Endothelial cell of hepatic sinusoid (primary cell): ENCODE data around the gene GIPC3.

Source experiments
- in situ Hi-C: cut with HindIII; loops from 2 replicates; pipeline ENCODE4 v1.10.0; 2017; ENCODE audit warnings: low sequenced_read_pairs

The GIPC3 gene

GRCh38 chr19:3614858-3615505 lies 29.7 kb downstream of the GIPC3 start:
- in situ Hi-C loops: no loop called here

GRCh38 chr19:3615524-3616135 lies 30.4 kb downstream of the GIPC3 start:
- in situ Hi-C loops: no loop called here

- in situ Hi-C loops: no loop called here
Observed at GRCh38 chr19:3617463-3617862, 32.2 kb downstream of the GIPC3 start.

GRCh38 chr19:3618144-3618810 lies 33.0 kb downstream of the GIPC3 start:
- in situ Hi-C loops: no loop called here

GRCh38 chr19:3618811-3619630 lies 33.7 kb downstream of the GIPC3 start:
- in situ Hi-C loops: no loop called here

DNA sequence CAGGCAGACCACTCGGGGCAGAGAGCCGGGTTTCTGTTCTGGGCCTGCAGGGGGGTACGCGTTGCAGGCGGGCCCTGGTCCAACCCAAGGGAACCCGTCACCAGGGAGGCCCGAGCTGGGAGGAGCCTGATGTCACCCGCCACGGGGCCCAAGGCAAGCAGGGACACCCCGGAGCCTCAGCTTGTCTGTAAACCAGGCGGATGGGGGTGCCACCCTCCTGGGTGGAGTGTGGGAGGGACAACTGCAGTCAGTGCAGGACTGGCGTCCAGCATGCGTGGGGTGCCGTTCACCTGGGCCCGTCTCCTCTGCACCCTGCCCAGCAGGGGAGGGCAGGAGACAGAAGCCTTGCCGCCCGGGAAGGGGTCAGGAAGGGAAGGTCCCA lies 34.3 kb downstream of the GIPC3 start:
- in situ Hi-C loops: loop anchor here (5.0 kb wide), 1 partner anchor 42 kb away; no protein-coding TSS in a partner anchor

- in situ Hi-C loops: loop anchor here (5.0 kb wide), 1 partner anchor 43 kb away; no protein-coding TSS in a partner anchor
Observed at GRCh38 chr19:3620145-3620816, 35.0 kb downstream of the GIPC3 start.

DNA sequence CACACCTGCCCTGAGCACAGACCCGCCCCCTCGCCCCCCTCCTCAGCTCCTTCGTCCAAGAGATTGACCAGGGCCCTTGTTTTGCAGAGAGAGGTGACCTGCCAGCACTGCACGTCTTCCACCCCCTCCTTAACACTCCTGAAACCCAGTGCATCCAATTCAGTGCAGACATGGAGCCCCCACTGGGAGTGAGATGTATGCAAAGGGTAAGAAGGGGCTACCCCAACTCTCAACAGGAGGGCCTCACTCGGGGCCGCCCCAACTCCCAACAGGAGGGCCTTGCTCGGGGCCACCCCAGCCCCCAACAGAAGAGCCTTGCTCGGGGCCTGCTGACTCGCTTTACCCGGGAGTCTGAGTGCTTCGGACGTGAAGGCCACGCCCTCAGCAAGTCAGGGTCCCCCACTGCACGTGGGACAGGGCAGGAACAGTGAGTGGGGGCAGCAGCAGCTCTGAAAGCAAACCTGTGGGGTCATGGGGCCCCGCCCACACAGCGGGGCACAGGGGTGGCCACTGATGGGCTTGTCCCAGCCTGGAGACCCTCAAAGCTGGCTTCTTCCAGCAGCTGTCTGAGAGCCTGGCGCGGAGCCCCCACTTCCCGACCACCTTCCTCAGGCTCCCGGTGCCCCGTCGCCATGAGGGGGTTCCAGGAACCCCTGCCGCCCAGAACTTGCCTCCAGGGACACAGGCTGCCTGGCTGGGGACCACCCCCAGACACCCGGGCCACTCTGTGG lies 35.7 kb downstream of the GIPC3 start:
- in situ Hi-C loops: loop anchor here (5.0 kb wide), 1 partner anchor 44 kb away; no protein-coding TSS in a partner anchor

DNA sequence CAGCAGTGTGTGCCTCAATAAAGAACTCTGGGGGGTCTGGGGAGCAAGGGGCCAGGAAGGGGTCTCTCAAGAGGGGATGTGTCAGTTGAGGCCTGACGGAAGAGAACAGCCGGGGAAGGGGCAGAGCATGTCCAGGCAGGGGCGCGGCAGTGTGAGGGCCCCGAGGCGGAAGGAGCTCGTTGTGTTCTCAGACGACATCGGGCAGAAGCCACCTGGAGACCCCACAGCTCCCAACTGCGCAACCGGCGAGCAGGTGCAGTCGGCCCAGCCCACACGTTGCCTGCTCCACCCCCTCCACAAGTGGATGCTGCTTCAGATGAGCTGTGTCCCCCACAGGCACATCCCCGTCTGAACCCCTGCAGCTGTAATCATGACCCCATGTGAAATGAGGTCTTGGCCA lies 36.4 kb downstream of the GIPC3 start:
- in situ Hi-C loops: loop anchor here (5.0 kb wide), 1 partner anchor 44 kb away; no protein-coding TSS in a partner anchor

- in situ Hi-C loops: loop anchor here (5.0 kb wide), 1 partner anchor 45 kb away; no protein-coding TSS in a partner anchor
Observed at GRCh38 chr19:3622224-3622623, 36.9 kb downstream of the GIPC3 start.

DNA sequence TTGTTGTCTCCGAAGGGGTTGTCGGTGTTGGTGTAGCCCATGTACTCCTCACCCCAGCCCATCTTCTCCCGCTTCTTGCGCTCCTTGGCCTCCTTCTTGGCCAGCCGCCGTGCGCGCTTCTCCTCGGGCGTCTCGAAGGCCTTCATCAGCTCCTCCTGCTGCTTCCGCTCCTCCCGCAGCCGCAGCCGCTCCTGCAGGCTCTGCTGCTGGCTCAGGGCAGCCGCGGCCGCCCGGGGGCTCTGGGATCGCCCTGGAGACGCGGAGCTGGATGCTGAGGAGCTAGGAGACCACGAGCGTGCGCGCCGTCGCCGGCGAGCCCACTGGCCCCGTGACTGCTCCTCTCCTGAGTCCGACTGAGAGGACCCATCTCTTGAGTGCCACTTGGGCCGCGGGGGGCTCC lies 38.4 kb downstream of the GIPC3 start:
- in situ Hi-C loops: loop anchor here (5.0 kb wide), 1 partner anchor 46 kb away; no protein-coding TSS in a partner anchor

- in situ Hi-C loops: loop anchor here (5.0 kb wide), 1 partner anchor 89 kb away; the partner anchor contains the start of gene TEKTIP1
Observed at GRCh38 chr19:3625996-3626472, 40.8 kb downstream of the GIPC3 start.

- in situ Hi-C loops: loop anchor here (5.0 kb wide), 1 partner anchor 89 kb away; the partner anchor contains the start of gene TEKTIP1
Observed at GRCh38 chr19:3626473-3627350, 41.4 kb downstream of the GIPC3 start, which contains the start of gene CACTIN. CACTIN (minus strand) TSS chr19:3626790; CDS start chr19:3626762, 28 bp downstream.

DNA sequence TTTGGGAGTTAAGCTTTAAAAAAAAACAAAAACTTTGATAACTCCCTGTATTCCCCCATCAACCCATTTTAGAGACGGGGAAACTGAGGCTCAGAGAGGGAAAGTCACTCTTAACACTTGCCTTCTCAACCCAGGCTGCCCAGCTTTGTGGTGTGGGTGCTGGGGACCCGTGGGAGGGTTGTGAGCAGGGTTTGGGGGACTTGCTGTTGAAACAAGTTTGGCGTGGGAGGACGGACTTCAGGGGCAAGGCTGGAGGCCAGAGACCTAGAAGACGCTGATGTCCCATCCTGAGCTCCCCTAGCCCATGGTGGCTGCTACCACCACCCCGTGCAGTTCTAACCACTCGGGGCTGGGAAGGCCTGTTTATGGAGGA lies 42.1 kb downstream of the GIPC3 start:
- in situ Hi-C loops: loop anchor here (5.0 kb wide), 1 partner anchor 90 kb away; the partner anchor contains the start of gene TEKTIP1

DNA sequence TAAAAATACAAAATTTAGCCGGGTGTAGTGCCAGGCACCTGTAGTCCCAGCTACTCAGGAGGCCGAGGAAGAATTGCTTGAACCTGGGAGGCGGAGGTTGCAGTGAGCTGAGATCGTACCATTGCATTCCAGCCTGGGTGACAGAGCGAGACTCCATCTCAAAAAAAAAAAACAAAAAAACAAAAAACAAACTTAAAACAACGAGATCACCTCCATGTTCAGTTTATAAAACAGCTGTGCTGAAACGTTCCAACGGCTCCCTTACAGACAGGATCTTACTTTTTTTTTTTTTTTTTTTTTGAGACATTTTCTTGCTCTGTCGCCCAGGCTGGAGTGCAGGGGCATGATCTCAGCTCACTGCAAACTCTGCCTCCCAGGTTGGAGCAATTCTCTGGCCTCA lies 43.5 kb downstream of the GIPC3 start:
- in situ Hi-C loops: loop anchor here (5.0 kb wide), 1 partner anchor 91 kb away; the partner anchor contains the start of gene TEKTIP1

DNA sequence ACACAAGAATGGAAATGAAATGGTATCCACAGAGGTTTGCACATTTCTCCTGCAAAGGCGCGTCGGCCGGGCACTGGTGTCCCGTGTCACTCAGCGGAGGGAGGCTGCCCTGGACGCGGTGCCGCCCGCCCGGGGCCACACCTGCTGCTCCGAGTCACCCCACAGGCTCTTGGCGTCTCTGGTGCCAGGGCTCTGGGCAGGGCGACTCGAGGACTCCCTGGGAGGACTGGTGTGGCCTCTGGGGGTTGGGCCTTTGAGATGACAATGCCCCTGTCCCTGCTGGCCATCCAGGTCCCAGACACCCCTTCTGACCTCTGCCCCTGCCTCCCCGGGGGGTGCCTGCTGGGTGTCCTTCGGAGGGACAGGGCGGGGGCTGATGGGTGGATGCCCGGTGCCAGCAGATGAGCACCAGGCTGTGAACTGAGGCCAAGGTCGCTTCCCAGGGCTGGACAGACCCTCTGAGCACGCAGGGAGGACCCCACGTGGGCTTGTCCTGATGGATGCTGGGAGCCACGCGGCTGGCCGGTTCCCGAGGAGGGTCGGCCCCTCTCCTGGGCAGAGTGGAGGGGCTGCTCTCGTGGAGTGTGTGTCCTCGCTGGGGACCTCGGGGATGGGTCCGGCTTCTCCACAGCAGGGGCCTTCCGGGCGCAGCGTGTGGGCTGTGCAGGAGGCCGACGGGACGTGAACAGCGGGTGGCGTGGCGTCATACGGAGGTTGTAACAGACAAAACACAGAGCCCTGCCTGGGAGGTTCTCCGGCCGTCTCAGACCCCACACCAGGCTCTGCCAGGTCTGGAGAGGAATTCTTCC lies 46.0 kb downstream of the GIPC3 start:
- in situ Hi-C loops: no loop called here

- in situ Hi-C loops: no loop called here
Observed at GRCh38 chr19:3632098-3632497, 46.8 kb downstream of the GIPC3 start.
